GM18909 (cell line): ENCODE results near the gene SERINC3.
"Not testable (repeated sequence)": the region's sequence is repeated elsewhere in the genome, so short reads cannot be mapped to it uniquely, and the experiment has no call there.

Experiments used
- ATAC-seq: cut with Tn5 transposase; IDR thresholded peaks from one replicate; pipeline ENCODE4 v1.9.1; 2021; ENCODE audit warnings: mild to moderate bottlenecking; ENCODE audit not compliant: unreplicated experiment, poor library complexity

Gene SERINC3

DNA sequence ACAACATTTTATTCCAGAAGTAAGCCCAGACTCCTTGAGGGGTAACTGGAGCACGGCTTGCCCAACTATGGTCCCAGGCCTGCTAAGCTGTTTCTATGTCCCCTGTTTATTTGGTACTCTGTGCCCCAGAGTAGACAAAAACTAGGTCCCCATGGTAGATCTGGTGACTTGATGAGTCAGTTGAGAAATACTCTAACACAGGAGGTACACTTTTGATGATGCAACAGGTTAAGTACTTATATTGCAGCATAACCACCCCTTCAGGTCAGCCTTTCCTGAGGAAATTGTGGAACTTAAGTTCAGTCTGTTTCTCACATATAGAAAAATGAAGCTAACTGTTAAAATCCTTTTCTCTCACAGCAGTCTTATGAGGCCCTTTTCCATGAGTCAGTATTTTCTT lies 26.6 kb downstream of the SERINC3 start:
- ATAC-seq: no peak

DNA sequence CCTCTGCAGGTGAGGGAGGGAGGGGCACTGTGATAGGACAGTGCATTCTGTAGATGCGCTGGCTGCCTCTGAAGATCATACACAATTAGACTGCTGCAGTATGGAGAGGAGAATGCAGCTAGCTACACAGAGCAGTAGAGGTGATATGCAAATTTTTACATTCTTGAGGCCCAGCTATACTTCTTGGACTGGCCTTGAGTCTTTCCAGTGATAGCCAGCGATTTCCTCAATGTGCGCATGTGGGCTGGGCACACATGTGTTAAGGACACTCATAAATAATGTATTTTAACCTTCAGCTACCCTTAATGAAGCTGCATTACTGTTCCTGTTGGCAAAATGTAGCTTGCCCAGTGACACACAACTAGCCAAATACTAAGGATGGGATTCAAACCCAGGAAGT lies 27.2 kb downstream of the SERINC3 start:
- ATAC-seq: no peak

DNA sequence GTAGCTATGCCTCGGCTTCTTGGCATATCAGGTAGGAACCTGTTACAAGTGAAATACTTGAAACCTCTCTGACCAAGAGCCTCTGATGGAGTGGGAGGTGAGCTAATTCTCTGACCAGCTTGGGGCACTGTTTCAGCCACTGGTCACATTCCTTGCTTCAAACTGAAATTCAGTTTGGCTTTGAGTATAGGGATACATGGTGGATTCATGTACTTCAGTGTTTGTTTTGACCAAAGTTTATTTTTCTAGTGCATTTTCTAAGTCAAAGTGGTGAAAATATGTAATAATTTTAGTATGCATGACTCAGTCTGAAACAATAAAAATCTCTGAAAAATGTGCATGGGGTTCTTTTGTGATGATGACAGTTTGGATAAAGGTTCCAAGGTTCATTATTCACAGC lies 27.6 kb downstream of the SERINC3 start:
- ATAC-seq: no peak

DNA sequence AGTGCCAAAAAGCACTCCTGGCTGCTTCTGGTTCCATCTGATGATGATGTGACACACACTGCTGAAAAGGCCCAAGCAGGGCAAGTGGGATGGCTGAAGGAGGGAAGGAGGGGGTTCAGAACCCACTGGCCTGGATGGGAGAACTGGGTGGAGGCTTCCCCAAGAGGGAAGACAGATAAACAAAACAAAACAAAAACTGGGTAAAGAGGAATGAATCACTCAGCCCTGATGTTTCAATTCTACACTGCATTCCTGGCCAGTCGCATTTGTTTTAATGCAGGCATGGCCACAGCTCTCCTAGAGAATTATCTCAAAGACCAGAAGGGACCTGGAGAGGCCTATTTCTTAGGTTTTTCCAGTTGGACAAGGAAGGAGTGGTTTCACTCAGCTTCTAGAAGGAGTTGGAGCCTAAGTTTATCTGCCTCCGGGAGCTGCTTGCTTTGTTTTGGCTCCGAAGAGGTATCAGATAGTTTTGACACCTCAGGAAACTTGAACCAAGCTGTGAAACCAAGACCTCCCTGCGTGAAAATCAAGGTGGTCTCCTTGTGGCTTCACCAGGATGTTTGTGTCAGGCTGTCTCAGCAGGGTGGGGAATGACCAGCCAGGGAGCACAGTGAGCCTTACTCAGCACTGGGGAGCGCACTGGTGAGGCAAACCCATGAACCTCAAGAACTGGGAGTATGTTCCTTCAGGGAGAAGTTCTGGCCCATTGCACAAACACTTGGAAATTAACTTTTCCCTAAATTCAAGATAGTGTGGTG lies 30.1 kb downstream of the SERINC3 start:
- no peak for ATAC-seq

DNA sequence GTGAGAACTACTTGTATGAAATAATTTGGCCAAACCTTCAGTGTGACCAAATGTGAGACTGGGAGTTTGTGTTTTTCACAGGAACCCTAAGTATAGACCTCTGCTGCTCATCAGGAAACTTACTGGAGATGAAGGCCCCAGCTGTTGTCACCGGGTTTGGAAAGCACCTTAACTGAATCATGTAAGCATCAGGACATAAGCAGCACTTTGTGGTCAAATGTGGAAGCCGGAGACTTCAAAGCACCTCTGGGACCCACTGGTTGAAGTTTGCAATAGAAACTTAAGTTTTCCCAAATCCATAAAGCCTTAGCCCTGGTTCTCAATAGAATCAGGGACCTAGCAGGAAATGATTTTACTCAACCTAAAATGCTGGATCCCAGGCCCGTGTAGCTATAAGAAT lies 31.9 kb downstream of the SERINC3 start:
- ATAC-seq: no peak

DNA sequence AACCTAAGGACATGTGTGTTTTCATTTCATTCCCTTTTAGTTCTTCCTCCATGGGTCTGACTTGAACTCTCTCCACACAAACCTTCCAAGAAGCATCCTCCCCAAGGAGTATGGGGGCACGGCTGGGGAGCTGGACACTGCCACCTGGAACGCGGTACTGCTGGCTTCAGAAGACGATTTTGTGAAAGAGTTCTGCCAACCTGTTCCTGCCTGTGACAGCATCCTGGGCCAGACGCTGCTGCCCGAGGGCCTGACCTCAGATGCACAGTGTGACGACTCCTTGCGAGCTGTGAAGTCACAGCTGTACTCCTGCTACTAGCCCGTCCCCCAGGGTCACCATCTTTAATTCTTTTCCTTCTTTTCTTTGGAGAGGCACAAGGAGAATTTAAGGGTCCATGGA lies 32.6 kb downstream of the SERINC3 start:
- no peak for ATAC-seq

DNA sequence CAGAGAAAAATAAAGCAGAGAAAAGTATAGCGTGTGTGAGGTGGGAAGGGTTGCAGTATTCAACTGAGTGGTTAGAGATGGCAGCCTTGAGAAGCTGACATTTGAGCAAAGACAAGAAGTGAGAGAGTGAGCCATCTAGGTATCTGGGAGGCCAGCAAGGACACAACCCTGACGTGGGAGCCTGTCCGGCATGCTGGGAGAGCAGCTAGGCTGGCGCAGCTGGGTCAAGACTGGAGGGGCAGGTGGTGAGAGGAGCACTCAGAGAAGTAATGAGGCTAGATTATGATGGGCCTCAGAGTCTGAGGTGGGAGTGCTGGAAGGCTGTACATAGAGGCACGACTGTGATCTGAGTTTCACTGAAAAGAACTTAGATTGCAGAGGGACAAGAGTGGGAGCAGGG lies 33.3 kb downstream of the SERINC3 start:
- ATAC-seq: no peak

DNA sequence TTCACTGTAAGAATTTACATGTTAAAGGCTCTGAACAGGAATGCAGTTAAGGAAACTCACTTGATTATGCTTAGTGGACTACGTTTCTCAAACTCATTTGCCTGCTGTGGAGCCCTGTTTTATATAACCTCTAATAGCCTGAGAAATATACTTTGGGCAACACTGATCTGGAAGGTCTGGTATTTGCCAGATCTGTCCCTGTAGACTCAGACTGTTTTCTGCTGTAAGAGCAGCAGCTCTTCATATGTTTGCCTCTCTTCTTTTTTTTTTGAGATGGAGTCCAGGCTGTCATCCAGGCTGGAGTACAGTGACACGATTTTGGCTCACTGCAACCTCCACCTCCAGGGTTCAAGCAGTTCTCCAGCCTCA lies 36.1 kb downstream of the SERINC3 start:
- no peak for ATAC-seq

DNA sequence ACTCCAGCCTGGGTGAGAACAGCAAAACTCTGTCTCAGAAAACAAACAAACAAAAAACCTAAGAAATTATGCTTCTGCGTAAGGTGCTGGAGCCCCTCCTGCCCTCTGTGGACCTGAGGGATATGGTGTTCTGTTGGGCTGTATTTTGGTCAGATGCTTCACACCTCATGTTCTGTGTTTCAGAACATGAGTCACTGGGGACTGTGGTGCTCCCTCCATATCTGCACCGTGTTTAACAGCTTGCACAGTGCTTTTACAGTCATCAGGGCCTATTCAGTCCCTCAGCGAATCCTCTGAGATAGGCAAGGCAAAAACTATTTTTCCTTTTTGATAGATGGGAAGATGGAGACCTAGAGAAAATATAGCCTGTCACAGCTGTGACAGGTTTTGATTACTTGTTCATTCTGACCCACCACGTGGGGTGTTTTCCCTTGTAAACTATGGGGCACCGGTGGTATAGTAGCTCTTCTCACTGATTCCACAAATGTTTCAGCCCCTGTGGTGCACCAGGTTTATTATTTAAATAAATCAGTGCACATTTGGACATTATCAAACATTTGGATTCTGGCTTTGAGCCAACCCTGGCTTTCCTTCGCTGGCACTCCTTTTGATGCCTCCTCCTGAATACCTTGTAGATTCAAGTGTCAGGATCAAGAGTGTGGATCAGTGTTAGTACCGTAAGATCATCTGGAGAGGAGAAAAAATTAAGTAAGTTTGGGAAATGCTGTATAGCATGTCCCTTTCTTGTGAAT lies 36.6 kb downstream of the SERINC3 start:
- no peak for ATAC-seq

DNA sequence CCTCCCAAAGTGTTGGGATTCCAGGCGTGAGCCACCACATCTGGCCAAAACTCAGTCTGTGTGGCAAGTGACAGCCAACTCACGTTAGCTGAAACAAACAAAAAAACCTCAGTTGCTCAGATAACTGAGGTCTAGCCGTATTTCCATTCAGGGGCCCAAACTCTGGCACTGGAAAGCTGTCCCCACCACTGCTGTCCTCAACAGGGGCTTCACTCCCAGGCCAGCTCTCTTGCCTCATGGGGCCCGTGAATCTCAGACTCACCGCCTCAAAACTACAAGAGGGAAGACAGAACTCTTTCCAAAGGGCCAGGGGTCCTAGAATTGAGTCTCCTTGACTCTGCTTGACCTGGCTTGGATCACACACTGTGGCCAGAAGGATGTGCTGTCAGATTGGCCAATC lies 38.8 kb downstream of the SERINC3 start:
- ATAC-seq: no peak

DNA sequence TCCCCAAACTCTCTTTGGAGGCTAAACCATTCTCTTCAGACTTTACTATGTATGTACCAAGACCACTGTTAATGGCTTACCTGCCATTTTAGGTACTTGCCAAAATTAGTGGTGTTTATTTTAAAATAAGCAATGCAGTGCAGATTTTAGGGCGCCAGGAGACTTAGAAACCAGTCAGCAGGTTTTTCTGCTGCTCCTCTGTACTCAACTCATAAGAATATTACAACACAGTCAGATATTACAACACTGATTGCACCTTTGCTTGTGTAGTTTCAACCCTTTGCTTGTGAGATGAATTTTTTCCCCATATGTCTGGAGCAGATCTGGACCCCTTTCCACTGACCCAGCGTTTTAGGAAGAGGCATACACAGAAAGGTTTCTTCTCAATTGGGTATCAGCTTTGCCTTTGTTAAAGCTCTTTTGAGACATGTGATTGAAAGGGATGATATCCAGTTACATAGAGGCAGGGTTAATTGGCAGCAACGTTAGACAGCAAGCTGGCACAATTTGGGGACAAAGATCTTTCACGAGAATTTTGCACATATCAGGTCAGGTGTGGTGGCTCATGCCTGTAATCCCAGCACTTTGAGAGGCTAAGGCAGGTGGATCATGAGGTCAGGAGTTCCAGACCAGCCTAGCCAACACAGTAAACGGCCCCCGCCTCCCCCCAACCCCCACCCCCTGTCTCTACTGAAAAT lies 40.0 kb downstream of the SERINC3 start:
- ATAC-seq: no peak

DNA sequence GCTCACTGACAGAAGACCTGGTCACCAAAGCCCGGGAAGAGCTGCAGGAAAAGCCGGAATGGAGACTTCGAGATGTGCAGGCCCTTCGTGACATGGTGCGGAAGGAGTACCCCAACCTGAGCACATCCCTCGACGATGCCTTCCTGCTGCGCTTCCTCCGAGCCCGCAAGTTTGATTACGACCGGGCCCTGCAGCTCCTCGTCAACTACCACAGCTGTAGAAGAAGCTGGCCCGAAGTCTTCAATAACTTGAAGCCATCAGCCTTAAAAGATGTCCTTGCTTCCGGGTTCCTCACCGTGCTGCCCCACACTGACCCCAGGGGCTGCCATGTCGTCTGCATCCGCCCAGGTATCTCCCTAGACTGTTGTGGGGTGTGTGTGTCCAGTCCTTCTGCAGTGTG lies 41.8 kb downstream of the SERINC3 start:
- no peak for ATAC-seq

DNA sequence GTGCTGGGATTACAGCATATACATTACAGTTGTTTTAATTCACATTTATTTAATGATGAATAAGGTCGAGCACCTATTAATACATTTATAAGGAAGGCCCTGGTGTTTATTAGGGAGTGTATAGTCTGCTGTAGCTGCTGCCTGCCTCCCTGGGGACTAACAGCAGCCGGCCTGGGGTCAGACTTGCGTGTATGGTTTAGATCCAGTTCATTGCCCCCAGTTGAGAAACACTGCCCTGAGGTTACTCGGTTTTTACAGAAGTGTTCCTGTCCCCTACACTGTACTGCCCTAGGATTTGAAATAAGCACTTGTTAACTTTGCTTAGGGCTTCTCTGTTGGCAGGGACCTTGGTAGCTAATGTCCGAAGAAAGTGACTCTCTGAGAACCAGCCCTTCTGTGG lies 42.2 kb downstream of the SERINC3 start:
- no peak for ATAC-seq

DNA sequence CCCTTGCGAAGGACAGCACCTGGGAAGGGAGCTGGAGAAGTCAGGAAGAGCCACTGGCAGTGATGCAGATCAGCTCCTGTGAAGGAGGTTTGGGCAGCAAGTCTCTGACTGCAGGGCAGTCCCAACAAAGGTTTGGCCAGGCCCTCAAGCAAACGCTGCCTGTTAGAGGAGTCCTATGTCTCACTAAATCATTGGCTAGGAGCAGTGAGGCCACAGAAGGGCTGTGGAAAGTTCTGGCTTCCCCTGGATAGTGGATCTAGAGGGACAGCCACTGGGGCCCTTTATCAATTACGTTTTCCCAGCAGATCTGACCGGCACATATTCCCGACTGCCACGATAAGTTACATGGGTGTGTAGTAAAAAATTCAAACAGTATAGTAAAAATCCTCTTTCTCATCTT lies 43.7 kb downstream of the SERINC3 start:
- ATAC-seq: no peak

DNA sequence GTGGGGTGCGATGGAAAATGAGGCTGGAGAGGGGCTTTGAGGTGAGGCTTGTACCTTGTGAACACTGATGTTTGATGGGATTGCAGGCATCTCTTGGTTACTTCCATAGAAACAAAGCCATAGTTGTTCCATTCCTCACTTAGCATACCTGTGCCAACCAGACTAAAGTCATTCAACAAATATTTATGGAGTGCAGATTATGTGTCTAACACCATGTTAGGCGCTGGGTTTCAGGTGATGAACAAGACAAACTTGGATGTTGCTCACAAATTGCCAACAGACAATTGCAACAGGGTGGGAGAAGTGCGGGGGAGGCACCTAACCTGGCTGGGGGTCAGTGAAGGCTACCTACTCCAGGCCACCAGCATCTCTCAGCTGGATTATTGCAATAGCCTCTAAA lies 44.7 kb downstream of the SERINC3 start:
- no peak for ATAC-seq

DNA sequence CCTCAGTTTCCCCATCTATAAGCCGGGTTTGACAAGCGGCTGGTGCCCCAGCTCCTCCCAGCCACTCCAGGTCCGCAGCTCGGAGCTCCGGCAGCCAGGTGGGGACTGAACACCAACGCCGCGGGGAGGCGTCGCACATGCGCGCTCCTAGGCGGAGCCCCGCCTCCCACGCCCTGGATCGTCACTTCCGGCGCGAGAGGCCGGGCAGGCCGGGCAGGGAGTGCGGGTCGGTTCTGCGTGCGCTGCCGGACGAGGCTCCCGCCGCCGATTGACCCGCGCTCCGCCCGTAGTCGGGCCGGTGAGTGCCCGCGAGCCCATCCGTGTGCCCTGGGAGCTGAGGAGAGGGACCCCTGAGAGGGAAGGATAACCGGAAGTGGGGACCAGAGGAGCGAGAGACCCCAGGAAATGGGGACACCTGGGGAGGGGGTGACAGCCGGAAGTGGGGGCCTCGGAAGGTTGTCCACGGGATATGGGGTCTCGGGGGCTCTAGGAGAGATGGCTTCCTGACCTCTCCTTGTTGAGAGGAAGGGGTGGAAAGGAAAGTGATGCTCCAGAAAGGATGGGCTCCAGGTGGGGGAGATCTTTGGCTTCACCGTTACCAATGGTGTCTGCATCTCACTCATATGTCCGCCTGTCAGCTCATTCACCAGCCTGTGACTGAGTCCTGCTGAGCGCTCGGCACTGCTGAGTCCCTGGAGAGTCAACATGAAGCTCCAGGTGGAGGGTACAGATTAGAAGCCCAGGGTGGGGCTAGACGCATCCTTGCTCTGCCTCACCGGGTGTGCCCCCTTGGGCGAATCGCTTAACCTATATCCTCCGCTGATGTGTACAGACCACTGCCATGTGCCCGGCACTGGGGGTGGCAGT lies 45.9 kb downstream of the SERINC3 start, which contains the start of gene TTPAL:
TTPAL (plus strand) TSS at position 181 of the 867 bp plus-strand sequence. CDS start 4,126 bp downstream, outside the sequence.
- ATAC-seq: peak; percentile 91

DNA sequence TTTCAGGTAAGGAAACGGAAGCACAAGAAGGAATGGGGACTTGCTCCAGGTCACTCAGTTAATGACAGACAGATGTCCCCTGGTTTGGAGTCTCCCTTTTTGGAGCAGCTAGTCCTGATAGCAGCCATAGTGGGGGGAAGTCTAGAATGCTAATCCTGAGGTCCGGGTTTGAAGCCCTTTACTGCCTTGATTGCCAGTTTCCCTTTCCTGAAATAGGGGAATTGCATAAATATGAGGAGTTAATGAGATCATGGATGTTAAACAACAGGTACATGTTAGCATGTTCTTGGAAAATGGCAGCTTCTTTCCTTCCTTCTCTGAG lies 46.5 kb downstream of the SERINC3 start:
- ATAC-seq: no peak

DNA sequence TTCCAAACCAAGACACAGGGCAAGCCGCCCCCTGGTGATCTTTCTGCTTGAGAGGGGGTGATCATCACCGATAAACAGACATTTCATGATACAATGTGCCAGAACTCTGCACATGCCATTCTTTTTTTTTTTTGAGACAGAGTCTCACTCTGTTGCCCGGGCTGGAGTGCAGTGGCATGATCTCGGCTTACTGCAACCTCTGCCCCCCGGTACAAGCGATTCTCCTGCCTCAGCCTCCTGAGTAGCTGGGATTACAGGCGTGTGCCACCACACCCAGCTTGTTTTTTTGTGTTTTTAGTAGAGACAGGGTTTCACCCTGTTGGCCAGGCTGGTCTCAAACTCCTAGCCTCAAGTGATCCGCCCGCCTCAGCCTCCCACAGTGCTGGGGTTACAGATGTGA lies 49.6 kb downstream of the SERINC3 start:
- not testable (repeated sequence) for ATAC-seq

DNA sequence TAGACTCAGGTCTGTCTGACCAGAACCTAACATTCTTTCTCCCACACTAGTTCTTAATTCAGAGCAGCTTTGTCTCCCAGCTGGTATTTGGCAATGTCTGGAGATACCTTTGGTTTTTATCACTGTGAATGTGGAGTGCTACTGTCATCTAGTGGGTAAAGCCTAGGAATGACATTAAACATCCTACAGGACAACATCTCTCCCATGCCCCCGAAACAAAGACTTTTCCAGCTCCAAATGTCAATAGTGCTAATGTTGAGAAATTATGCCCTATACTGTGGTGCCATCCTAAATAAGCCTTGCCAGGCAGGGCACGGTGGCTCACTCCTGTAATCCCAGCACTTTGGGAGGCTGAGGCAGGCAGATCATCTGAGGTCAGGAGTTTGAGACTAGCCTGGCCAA lies 50.4 kb downstream of the SERINC3 start:
- no peak for ATAC-seq

DNA sequence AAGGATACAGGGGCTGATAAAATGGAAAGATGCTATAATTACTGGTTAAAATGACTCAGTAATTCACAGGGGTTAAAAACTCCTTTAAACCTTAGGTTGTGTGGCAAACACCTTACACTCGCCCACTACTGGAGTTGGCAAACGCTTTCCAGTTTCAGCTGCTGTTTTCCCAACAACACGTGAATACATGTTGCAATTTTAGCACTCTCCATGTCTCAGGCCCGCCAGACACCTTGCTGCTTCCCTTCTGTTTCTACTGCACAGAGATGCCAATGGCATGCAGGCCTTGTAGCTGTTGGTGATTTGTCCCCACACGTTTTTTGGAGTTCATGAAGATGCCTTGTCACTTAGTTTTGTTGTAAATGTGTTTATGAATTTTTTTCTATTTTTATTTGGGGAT lies 51.5 kb downstream of the SERINC3 start:
- ATAC-seq: no peak
